A673 (cell line): ENCODE data around the gene SMIM10L2A. TPM values are rescaled to one million over a fixed set of nuclear protein-coding genes. Genes with fewer than 3 reads are reported as not detected.
A peak's percentile ranks its signal among the peaks of the same experiment; 100 is the strongest.
"Not testable (repeated sequence)": the region's sequence is repeated elsewhere in the genome, so short reads cannot be mapped to it uniquely, and the experiment has no call there.

ENCODE experiments used
- BruUV-seq: library from RNA; stranded (reverse); fragments of 400-500 nt; replicated peaks from 2 replicates; lab custom pipeline; 2021; lab: Mats Ljungman, UMichigan
- CTCF ChIA-PET: fragments of 300-600 bp; sonication (Branson Sonifier 250); formaldehyde crosslinking; loops from one replicate; lab custom pipeline; 2022; ENCODE audit warnings: antibody characterized with exemption; lab: Charles Lee
- POLR2A ChIA-PET: fragments of 300-600 bp; sonication (Branson Sonifier 250); formaldehyde crosslinking; loops from one replicate; lab custom pipeline; 2022; ENCODE audit warnings: antibody characterized with exemption; ENCODE audit not compliant: low non-redundant PET; lab: Charles Lee
- DNase-seq: peaks from one replicate; pipeline ENCODE4 v3.0.0-alpha.2; 2015; ENCODE audit warnings: low spot score
- H3K27ac ChIP-seq: fragments of 200-600 bp; sonication (generic); 2 replicates; pipeline ENCODE4 v1.5.1; 2016; ENCODE audit warnings: mixed run types, low read depth, mild to moderate bottlenecking, mixed read lengths, antibody characterized with exemption, low read length; ENCODE audit not compliant: poor library complexity, severe bottlenecking
- H3K27me3 ChIP-seq: fragments of 200-600 bp; sonication (generic); replicated peaks from 2 replicates; pipeline ENCODE4 v1.6.1; 2017; ENCODE audit warnings: mixed run types, low read depth, mild to moderate bottlenecking, mixed read lengths, antibody characterized with exemption, low read length; ENCODE audit not compliant: insufficient read depth, poor library complexity
- H3K36me3 ChIP-seq: fragments of 200-600 bp; sonication (generic); 2 replicates; pipeline ENCODE4 v1.6.1; 2016; ENCODE audit warnings: mixed run types, mild to moderate bottlenecking, mixed read lengths, antibody characterized with exemption, low read length; ENCODE audit not compliant: insufficient read depth, poor library complexity, severe bottlenecking
- H3K4me1 ChIP-seq: fragments of 200-600 bp; sonication (generic); 2 replicates; pipeline ENCODE4 v1.6.1; 2017; ENCODE audit warnings: mixed run types, mild to moderate bottlenecking, mixed read lengths, antibody characterized with exemption, low read length; ENCODE audit not compliant: insufficient read depth, poor library complexity, severe bottlenecking
- H3K4me3 ChIP-seq: fragments of 200-600 bp; sonication (generic); 2 replicates; pipeline ENCODE4 v1.5.1; 2016; ENCODE audit warnings: low read depth, mixed run types, mild to moderate bottlenecking, mixed read lengths, low read length; ENCODE audit not compliant: poor library complexity, severe bottlenecking
- H3K9me3 ChIP-seq: fragments of 200-600 bp; sonication (generic); 2 replicates; pipeline ENCODE4 v1.6.1; 2016; ENCODE audit warnings: mixed run types, low read depth, mild to moderate bottlenecking, mixed read lengths, antibody characterized with exemption, low read length; ENCODE audit not compliant: poor library complexity, severe bottlenecking
- CTCF ChIP-seq: fragments of 300-800, 200-600 bp; sonication (generic); conservative IDR thresholded peaks from 2 replicates; pipeline ENCODE4 v1.5.1; 2017; ENCODE audit warnings: low read depth, mild to moderate bottlenecking, antibody characterized with exemption, low read length, moderate library complexity, mixed read lengths
- EZH2 ChIP-seq: fragments of 200-600 bp; sonication (generic); IDR thresholded peaks from 2 replicates; pipeline ENCODE4 v1.6.1; 2017; ENCODE audit warnings: borderline replicate concordance, low read depth, mild to moderate bottlenecking, mixed read lengths, antibody characterized with exemption, low read length; ENCODE audit not compliant: poor library complexity, severe bottlenecking
- intact Hi-C: fragments of 100-400 bp; cut with micrococcal nuclease; formaldehyde crosslinking; loops from one replicate; pipeline ENCODE4 v1.10.0; 2022; ENCODE audit not compliant: unreplicated experiment
- total RNA-seq: library from RNA; stranded (reverse); gene quantifications from 2 replicates; pipeline ENCODE4 v1.2.3, GENCODE V29; 2021

Gene SMIM10L2A
- total RNA-seq, 1 experiment from 2014 or later = 1.8 TPM

DNA sequence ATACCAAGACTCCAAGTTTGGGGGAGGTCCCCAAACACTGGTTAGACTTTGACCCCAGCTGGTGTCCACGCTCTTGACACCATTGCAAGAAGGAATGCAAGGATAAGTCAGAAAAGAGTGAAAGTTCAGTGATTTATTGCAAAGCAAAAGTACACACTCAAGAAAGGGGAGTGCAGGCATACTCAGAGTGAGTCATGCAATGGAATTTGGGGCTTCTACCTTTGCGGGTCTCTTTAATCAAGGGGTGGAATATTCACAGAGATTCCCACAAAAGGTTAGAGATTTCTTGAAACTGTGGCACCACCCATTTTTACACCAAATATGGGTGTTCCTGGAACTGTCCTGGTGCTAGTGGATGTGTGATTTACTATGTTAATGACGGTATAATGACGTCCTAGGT lies 5.2 kb upstream of the SMIM10L2A start:
- H3K36me3 ChIP-seq = no peaks in the 10 kb centered on the region
- ChIA-PET POLR2A (no interaction called here), CTCF (no interaction called here)
- H3K27me3 ChIP-seq = no peaks in the 10 kb centered on the region
- no TSS peak for BruUV-seq
- intact Hi-C loops = no loop called here
- H3K9me3 ChIP-seq = no peaks in the 10 kb centered on the region
- no peak overlapping the region for H3K27ac ChIP-seq
- DNase-seq = no peak
- no peaks in the 10 kb centered on the region for H3K4me1 ChIP-seq
- H3K4me3 ChIP-seq = no peak overlapping the region
- TF ChIP-seq EZH2 (no peak), CTCF (no peak)

GRCh38 chrX:135420831-135421230 lies 913 bp upstream of the SMIM10L2A start:
- H3K4me3 ChIP-seq = no peak overlapping the region
- H3K27me3 ChIP-seq = no peaks in the 10 kb centered on the region
- no peaks in the 10 kb centered on the region for H3K36me3 ChIP-seq
- BruUV-seq = no TSS peak
- no peak overlapping the region for H3K27ac ChIP-seq
- TF ChIP-seq EZH2 (no peak), CTCF (no peak)
- DNase-seq = no peak
- no peaks in the 10 kb centered on the region for H3K9me3 ChIP-seq
- intact Hi-C loops = no loop called here
- ChIA-PET CTCF (no interaction called here), POLR2A (no interaction called here)
- no peaks in the 10 kb centered on the region for H3K4me1 ChIP-seq

GRCh38 chrX:135421537-135421931 lies 210 bp upstream of the SMIM10L2A start:
- H3K4me1 ChIP-seq = no peaks in the 10 kb centered on the region
- H3K9me3 ChIP-seq = no peaks in the 10 kb centered on the region
- H3K4me3 ChIP-seq = peak overlapping the region; percentile 48
- ChIA-PET CTCF (interaction anchor here (0.6 kb wide), 1 partner anchor 92 kb away, joined by 4 read pairs; no protein-coding TSS in a partner anchor), POLR2A (no interaction called here)
- no peaks in the 10 kb centered on the region for H3K27me3 ChIP-seq
- no TSS peak for BruUV-seq
- no peak overlapping the region for H3K27ac ChIP-seq
- TF ChIP-seq EZH2 (no peak), CTCF (no peak)
- no peaks in the 10 kb centered on the region for H3K36me3 ChIP-seq
- intact Hi-C loops = no loop called here
- peak; percentile 89 for DNase-seq

DNA sequence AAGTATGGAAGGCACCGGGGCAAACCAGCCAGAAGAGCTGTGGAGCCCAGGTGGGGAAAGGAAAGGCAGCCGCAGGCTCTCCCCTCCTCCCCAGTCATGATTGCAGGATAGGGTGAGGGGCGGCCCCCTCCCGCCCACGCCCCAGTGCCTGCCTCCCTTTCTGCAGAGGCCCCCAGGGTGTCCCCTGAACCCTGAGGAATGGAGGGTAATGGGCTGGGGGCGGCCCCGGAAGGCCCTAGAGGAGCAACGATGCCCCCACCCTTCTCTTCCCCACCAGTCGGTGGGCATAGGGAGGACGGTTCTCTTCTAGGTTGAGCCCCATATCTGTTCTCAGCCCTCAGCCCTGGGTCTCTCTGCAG lies 1.0 kb downstream of the SMIM10L2A start:
- DNase-seq = not testable (repeated sequence)

GRCh38 chrX:135423173-135423864 lies 1.6 kb downstream of the SMIM10L2A start:
- H3K4me3 ChIP-seq, intact Hi-C loops, H3K27me3 ChIP-seq, CTCF ChIA-PET, POLR2A ChIA-PET, H3K36me3 ChIP-seq, H3K4me1 ChIP-seq, H3K9me3 ChIP-seq, H3K27ac ChIP-seq, BruUV-seq, DNase-seq: not testable (repeated sequence)

More for the DNA sequence above, 1.0 kb downstream of the SMIM10L2A start:
- H3K27ac ChIP-seq, H3K9me3 ChIP-seq, H3K36me3 ChIP-seq, POLR2A ChIA-PET, intact Hi-C loops, CTCF ChIA-PET, H3K4me1 ChIP-seq, H3K27me3 ChIP-seq, BruUV-seq: not testable (repeated sequence)
- H3K4me3 ChIP-seq = peak overlapping the region; percentile 48
